Fibroblast of pulmonary artery (primary cell): Measurements from ENCODE around the gene ELANE.

Experiments
- DNase-seq: peaks from one replicate; pipeline ENCODE4 v3.0.0-alpha.2; 2010; ENCODE audit warnings: low read depth
- H3K4me3 ChIP-seq: replicated peaks from 2 replicates; pipeline ENCODE4 v1.5.1; 2011; ENCODE audit warnings: low read depth, mild to moderate bottlenecking, control low read depth, low read length, moderate library complexity
- TF ChIP-seq, protein P1 (sequence below): IDR thresholded peaks from 2 replicates; pipeline ENCODE4 v1.5.1; 2011; ENCODE audit warnings: mild to moderate bottlenecking, control low read depth, low read length, inconsistent platforms; ENCODE audit errors: missing control alignments

The ELANE gene

DNA sequence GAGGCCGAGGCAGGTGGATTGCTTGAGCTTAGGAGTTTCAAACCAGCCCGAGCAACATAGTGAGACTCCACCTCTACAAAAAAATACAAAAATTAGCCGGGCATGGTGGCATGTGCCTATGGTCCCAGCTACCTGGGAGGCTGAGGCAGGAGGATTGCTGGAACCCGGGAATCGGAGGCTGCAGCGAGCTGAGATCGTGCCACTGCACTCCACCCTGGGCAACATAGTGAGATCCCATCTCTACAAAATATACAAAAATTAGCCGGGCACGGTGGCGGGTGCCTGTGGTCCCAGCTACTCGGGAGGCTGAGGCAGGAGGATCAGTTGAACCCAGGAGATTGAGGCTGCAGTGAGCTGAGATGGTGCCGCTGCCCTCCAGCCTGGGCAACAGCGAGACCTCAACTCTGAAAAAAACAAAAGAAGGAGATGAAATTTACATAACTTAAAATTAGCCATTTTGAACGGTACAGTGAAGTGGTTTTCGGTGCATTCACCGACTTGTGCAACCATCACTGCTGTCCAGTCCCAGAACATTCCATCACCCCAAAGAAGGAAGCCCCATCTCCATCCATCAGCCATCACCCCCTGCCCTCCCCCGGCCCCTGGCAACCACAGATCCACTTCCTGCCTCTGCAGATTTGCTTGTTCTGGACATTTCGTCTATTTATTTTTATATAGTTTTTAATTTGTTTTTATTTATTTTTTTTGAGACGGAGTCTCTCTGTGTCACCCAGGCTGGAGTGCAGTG lies 26.0 kb upstream of the ELANE start:
- TF ChIP-seq, protein P1, sequence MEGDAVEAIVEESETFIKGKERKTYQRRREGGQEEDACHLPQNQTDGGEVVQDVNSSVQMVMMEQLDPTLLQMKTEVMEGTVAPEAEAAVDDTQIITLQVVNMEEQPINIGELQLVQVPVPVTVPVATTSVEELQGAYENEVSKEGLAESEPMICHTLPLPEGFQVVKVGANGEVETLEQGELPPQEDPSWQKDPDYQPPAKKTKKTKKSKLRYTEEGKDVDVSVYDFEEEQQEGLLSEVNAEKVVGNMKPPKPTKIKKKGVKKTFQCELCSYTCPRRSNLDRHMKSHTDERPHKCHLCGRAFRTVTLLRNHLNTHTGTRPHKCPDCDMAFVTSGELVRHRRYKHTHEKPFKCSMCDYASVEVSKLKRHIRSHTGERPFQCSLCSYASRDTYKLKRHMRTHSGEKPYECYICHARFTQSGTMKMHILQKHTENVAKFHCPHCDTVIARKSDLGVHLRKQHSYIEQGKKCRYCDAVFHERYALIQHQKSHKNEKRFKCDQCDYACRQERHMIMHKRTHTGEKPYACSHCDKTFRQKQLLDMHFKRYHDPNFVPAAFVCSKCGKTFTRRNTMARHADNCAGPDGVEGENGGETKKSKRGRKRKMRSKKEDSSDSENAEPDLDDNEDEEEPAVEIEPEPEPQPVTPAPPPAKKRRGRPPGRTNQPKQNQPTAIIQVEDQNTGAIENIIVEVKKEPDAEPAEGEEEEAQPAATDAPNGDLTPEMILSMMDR = no peak
- no peak overlapping the region for H3K4me3 ChIP-seq
- no peak for DNase-seq

DNA sequence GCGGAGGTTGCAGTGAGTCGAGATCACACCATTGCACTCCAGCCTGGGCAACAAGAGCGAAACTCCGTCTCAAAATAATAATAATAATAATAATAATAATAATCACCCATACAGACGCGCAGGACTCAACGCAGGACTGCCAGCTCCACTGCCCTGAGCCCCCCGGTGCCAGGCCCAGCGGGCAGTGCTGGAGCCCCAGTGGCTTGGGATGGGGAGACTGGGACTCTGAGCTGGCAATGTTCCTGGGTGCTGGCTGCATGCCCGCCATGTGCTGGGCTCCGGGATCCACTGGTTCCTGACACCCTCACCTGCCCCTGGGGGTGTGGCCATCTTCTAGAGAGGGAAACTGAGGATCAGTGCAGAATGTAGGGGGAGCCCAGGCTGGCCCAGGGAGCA lies 24.8 kb upstream of the ELANE start:
- no peak overlapping the region for H3K4me3 ChIP-seq
- TF ChIP-seq, protein P1 = no peak
- DNase-seq = no peak

DNA sequence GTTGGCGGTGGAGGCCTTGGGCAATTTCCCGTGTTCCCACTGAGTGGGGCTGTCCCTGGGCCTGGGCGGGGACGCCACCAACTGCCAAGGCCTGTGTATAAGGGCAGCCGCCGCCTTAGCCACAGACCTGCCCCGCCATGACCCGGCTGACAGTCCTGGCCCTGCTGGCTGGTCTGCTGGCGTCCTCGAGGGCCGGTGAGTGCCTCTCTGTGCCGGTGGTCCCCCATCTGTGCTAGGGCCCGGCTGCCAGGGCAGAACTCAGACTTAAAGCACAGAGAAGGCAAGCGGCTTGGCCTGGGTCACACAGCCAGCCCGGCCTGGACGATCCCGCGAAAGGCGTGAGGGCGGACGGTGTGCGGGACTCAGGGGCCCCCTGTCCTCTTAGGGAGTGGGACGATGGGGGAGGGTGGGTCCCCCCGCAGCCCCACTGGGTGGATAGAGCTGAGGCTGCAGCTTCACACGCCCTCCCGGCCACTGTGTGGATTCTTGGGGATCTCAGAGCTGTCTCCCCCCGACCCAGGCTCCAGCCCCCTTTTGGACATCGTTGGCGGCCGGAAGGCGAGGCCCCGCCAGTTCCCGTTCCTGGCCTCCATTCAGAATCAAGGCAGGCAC lies 24.3 kb upstream of the ELANE start, which contains the start of gene AZU1:
TSS of gene AZU1 (plus strand) at position 128 of the 612 bp plus-strand sequence. CDS start at position 138, 10 bp downstream.
- DNase-seq = no peak
- TF ChIP-seq, protein P1 = no peak
- H3K4me3 ChIP-seq = no peak within 1 kb of the TSS

DNA sequence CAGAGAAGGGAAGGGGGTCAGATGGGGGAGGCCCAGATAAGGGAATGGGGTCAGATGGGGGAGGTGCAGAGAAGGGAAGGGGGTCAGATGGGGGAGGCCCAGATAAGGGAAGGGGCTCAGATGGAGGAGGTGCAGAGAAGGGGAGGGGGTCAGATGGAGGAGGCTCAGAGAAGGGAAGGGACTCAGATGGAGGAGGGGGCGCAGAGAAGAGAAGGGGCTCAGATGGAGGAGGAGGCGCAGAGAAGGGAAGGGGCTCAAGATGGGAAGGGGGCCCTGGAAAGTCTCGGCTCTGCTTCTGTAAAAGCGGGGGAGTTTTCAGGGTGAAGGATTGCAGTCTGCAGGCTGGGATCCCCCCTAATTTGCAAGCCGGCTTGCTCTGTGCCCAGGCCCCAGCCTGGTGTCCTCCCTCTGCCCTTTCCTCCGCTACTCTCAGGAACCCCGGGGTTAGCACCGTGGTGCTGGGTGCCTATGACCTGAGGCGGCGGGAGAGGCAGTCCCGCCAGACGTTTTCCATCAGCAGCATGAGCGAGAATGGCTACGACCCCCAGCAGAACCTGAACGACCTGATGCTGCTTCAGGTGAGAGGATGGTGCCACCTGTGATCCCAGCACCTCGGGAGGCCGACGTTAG lies 22.9 kb upstream of the ELANE start:
- TF ChIP-seq, protein P1 = no peak
- no peak overlapping the region for H3K4me3 ChIP-seq
- DNase-seq = no peak

DNA sequence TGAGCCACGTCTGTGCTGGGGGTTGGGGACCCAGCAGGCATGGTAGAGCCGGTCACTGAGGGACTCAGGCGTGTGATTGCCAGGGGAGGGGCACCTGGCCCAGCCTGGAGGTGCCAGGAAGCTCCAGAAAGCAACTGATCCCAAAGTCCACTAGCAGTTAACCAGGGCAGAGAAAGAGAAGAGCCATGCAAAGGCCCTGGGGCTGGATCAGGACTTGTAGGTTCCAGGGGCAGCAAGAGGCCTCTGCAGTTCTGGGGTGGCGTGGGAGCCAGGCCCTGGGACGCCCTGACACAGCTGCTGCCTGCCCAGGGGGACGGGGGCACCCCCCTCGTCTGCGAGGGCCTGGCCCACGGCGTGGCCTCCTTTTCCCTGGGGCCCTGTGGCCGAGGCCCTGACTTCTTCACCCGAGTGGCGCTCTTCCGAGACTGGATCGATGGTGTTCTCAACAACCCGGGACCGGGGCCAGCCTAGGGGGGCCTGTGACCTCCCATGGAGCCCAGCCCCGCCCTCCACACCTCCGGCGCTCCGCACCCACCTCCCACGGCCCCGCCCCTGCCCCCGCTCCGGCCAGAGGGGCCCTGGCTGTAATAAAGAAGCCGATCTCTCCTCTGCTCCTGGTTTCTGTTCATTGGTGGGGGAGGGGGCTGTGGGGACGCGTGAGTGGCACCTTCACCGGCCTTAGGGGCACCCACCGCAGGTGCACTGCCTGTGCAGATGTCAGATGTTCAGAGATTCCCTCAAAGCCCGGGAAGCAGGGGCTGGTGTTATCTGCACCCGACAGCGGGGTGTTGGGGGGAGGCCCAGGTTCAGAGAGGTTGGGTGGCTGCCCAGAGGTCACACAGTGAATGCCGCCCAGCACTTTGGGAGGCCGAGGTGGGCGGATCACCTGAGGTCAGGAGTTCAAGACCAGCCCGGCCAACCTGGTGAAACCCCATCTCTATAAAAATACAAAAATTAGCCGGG lies 20.4 kb upstream of the ELANE start:
- TF ChIP-seq, protein P1 = no peak
- H3K4me3 ChIP-seq = no peak overlapping the region
- DNase-seq = no peak

DNA sequence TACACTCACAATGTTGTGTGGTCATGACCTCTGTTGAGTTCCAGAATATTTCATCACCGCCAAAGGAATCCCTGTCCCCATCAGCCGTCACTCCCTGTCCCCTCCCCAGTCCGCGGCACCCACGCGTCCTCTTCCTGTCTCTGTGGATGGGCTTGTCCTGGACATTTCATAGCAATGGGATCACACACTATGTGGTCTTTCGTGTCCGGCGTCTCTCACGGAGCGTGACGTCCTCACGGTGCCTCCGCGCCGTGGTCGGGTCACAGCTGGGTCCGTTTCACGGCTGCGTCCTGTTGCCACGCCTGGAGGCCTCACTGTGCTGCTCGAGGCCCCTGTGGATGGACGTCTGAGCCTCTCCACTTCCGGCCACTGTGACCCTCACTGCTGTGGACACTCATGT lies 17.9 kb upstream of the ELANE start:
- TF ChIP-seq, protein P1 = no peak
- H3K4me3 ChIP-seq = no peak overlapping the region
- no peak for DNase-seq
